ENCODE results near the gene DUSP5.

DUSP5 gene

GRCh38 chr10:110498982-110499795, 1.5 kb downstream of the DUSP5 start (continued):
- TF ChIP-seq ZNF266 (tag by site-specific recombination; IDR thresholded peaks at IDR 0.05; ENCODE audit: low read depth), result no peak
- no peak for TF ChIP-seq MYNN (tag by site-specific recombination; IDR thresholded peaks at IDR 0.05; ENCODE audit: borderline replicate concordance)
- TF ChIP-seq ZFP41 (tag by site-specific recombination; IDR thresholded peaks at IDR 0.05; ENCODE audit: borderline replicate concordance), result no peak
- TF ChIP-seq ZNF501 (tag by site-specific recombination; IDR thresholded peaks at IDR 0.05), result 0 out of 2 replicates have a peak, but pooled peaks have one; percentile 58
- TF ChIP-seq GFI1B (tag by site-specific recombination; IDR thresholded peaks at IDR 0.05), result peak; percentile 16; the same call in 1 of the 2 replicates
- TF ChIP-seq, protein P1, sequence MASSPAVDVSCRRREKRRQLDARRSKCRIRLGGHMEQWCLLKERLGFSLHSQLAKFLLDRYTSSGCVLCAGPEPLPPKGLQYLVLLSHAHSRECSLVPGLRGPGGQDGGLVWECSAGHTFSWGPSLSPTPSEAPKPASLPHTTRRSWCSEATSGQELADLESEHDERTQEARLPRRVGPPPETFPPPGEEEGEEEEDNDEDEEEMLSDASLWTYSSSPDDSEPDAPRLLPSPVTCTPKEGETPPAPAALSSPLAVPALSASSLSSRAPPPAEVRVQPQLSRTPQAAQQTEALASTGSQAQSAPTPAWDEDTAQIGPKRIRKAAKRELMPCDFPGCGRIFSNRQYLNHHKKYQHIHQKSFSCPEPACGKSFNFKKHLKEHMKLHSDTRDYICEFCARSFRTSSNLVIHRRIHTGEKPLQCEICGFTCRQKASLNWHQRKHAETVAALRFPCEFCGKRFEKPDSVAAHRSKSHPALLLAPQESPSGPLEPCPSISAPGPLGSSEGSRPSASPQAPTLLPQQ (tag by site-specific recombination; IDR thresholded peaks at IDR 0.05), result no peak
- TF ChIP-seq ZNF701 (tag by site-specific recombination; IDR thresholded peaks at IDR 0.05), result no peak
- TF ChIP-seq MEIS1 (CRISPR knock-in tag; IDR thresholded peaks at IDR 0.05; ENCODE audit: borderline replicate concordance), result no peak
- TF ChIP-seq, protein P2, sequence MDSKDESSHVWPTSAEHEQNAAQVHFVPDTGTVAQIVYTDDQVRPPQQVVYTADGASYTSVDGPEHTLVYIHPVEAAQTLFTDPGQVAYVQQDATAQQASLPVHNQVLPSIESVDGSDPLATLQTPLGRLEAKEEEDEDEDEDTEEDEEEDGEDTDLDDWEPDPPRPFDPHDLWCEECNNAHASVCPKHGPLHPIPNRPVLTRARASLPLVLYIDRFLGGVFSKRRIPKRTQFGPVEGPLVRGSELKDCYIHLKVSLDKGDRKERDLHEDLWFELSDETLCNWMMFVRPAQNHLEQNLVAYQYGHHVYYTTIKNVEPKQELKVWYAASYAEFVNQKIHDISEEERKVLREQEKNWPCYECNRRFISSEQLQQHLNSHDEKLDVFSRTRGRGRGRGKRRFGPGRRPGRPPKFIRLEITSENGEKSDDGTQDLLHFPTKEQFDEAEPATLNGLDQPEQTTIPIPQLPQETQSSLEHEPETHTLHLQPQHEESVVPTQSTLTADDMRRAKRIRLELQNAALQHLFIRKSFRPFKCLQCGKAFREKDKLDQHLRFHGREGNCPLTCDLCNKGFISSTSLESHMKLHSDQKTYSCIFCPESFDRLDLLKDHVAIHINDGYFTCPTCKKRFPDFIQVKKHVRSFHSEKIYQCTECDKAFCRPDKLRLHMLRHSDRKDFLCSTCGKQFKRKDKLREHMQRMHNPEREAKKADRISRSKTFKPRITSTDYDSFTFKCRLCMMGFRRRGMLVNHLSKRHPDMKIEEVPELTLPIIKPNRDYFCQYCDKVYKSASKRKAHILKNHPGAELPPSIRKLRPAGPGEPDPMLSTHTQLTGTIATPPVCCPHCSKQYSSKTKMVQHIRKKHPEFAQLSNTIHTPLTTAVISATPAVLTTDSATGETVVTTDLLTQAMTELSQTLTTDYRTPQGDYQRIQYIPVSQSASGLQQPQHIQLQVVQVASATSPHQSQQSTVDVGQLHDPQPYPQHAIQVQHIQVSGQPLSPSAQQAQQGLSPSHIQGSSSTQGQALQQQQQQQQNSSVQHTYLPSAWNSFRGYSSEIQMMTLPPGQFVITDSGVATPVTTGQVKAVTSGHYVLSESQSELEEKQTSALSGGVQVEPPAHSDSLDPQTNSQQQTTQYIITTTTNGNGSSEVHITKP (tag by site-specific recombination; IDR thresholded peaks at IDR 0.05), result 0 out of 2 replicates have a peak, but pooled peaks have one; percentile 11
- TF ChIP-seq ZNF747 (tag by site-specific recombination; IDR thresholded peaks at IDR 0.05), result no peak
- TF ChIP-seq RBAK (tag by site-specific recombination; IDR thresholded peaks at IDR 0.05), result no peak
- no peak for TF ChIP-seq ZNF248 (tag by site-specific recombination; IDR thresholded peaks at IDR 0.05)
- TF ChIP-seq ZNF426 (tag by site-specific recombination; IDR thresholded peaks at IDR 0.05), result no peak
- no peak for TF ChIP-seq ZNF132 (tag by site-specific recombination; IDR thresholded peaks at IDR 0.05; ENCODE audit: borderline replicate concordance)
- 0 out of 2 replicates have a peak, but pooled peaks have one; percentile 21 for TF ChIP-seq ZNF843 (tag by site-specific recombination; IDR thresholded peaks at IDR 0.05)
- TF ChIP-seq SP7 (tag by site-specific recombination; IDR thresholded peaks at IDR 0.05), result peak; percentile 47; the same call in 1 of the 2 replicates
- no peak for TF ChIP-seq SALL2 (tag by site-specific recombination; IDR thresholded peaks at IDR 0.05; ENCODE audit: borderline replicate concordance)
- TF ChIP-seq BCL11A (tag by site-specific recombination; IDR thresholded peaks at IDR 0.05; ENCODE audit: low read depth), result no peak
- TF ChIP-seq GLI4 (tag by site-specific recombination; IDR thresholded peaks at IDR 0.05), result no peak
- TF ChIP-seq ZNF544 (tag by site-specific recombination; IDR thresholded peaks at IDR 0.05), result no peak
- 0 out of 2 replicates have a peak, but pooled peaks have one; percentile 11 for TF ChIP-seq BCL11B (tag by site-specific recombination; IDR thresholded peaks at IDR 0.05; ENCODE audit: low read depth)
- TF ChIP-seq, protein P3, sequence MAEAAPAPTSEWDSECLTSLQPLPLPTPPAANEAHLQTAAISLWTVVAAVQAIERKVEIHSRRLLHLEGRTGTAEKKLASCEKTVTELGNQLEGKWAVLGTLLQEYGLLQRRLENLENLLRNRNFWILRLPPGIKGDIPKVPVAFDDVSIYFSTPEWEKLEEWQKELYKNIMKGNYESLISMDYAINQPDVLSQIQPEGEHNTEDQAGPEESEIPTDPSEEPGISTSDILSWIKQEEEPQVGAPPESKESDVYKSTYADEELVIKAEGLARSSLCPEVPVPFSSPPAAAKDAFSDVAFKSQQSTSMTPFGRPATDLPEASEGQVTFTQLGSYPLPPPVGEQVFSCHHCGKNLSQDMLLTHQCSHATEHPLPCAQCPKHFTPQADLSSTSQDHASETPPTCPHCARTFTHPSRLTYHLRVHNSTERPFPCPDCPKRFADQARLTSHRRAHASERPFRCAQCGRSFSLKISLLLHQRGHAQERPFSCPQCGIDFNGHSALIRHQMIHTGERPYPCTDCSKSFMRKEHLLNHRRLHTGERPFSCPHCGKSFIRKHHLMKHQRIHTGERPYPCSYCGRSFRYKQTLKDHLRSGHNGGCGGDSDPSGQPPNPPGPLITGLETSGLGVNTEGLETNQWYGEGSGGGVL (tag by site-specific recombination; IDR thresholded peaks at IDR 0.05), result no peak
